Middle frontal gyrus (tissue), 1 donor: ENCODE data around the gene ABCG1.

Experiments
- DNase-seq: peaks from one replicate; pipeline ENCODE4 v3.0.0-alpha.2; 2015; ENCODE audit warnings: low spot score; ENCODE audit errors: extremely low spot score

ABCG1 gene

DNA sequence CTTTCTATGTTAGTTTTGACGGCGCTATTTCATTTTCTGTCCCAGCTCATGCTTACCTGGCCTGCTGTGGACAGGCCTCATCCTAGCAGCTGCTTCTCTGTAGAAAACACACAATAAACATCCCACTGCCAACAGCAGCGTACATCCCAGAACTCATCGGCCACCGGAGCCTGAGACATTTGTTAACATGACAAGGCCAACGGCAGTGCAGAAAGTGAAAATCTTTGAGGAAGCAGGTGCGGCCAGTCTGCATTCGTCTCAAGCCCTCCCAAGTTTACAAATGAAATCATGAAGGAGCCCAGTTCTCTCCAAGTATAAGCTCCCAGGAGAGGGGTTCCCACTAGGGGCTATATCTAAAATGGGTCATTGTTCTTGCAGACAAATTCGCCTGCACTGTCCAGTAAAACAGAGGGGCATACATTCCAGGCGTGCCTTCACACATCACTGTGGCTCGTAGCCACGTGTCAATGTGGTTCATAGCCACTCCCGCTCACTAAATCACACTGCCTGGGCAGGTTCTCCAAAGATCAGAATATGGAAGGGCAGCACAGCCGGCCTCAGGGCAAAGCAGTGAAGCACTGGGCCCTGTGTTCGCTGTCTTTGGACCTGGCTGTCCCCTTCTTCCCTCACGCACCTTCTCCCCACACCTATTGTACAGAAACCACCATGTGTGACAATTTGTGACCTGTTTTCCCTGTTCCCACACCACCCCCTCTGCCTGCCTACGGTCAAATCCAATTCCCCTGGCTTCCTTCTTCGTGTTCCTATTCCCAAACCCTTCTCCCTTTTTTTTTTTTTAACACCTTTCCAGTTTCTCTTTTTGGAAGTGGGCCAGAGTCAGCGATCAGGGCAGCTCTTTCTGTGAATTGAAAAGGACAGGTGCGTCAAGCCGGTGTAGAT, 27.0 kb upstream of the ABCG1 start:
- DNase-seq = no peak

DNA sequence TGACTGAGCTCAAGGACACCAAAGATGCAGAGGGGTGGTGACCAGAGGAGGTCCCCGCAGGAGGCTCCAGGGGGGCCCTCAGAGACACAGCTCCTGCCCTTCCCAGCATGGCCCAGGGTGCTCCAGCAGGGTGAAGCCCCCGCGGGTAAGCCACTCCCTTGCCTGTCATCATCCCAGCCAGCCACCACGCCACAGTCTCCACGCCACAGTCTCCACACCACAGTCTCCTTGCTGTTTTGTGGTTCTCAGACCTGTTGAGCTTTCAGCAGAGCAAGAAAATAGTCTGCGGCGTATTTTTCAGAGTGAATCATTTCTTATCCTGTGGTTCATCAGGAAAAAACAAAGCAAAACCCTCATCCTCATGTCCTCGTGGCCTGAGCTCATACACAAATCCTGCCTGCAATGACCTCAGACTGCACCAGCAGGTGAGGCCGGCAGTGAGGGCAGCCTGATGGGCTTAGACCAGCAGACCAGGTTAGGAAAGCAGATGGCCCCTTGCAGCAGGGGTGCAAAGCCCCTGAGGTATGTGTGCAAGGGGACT, 25.7 kb upstream of the ABCG1 start:
- no peak for DNase-seq

DNA sequence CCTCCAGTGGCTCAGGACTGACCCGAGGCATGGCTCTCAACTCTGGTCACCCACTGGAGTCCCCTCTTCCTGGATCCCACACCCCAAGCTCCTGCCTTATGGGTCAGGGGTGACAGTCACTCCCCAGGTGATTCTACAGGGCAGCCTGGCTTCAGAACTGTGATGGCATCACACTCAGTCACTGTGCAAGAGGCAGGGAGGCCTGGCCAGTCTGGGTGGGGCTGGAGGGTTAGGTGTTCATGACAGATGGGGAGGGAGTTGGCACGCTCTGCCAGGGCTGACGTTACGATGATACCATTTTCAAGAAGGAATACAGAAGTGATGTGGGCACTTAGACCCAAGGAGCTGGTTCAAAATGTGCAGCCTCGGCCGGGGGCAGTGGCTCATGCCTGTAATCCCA, 25.2 kb upstream of the ABCG1 start:
- DNase-seq = no peak

DNA sequence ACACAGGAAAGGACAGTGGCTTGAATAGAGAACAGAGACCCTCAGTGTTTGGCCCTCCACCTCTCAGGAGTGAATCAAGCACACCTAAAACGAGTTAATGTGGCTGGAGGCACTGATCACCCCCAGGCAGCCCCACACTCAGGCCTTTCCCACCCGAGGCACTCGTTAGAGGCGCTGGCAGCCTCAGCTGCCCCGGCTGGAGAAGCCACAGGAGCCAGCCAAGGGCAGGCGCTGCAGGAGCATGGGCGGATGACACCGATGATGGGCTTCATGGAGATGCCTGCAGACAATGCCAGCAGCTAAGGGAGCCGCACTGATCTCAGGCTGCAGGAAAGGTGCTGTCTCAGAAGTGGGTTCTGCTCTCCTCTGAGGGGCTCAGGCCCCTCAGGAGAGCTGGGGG, 24.1 kb upstream of the ABCG1 start:
- DNase-seq = no peak

DNA sequence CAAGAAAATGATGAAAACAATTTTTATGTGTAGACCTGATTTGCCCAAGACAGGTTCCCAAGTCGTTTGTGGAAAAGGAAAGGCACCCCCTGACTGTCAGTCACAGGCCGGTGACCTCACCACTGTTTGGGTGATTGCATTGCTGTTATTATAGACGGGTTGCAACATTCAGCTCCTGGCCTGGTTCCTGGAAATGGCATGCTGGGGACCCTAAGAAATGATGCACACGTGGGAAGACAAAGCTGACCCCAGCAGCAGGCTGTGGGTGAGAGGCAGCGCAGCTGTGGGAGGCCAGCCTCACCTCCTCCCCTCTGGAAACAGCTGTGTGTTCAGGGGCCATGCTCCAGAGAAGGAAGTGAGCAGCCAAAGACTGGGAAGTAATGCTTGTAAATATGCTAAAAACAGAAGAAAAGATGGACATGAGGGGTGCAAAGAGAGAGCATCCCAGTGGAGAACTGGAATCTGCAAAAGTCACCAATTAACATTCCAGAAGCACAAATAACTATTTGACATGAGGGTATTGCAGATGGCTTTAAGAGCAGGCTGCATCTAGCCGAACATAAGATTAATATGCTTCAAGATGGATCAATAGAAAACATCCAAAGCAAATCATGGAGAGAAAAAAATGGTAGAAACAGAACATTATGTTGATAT, 23.4 kb upstream of the ABCG1 start:
- no peak for DNase-seq

DNA sequence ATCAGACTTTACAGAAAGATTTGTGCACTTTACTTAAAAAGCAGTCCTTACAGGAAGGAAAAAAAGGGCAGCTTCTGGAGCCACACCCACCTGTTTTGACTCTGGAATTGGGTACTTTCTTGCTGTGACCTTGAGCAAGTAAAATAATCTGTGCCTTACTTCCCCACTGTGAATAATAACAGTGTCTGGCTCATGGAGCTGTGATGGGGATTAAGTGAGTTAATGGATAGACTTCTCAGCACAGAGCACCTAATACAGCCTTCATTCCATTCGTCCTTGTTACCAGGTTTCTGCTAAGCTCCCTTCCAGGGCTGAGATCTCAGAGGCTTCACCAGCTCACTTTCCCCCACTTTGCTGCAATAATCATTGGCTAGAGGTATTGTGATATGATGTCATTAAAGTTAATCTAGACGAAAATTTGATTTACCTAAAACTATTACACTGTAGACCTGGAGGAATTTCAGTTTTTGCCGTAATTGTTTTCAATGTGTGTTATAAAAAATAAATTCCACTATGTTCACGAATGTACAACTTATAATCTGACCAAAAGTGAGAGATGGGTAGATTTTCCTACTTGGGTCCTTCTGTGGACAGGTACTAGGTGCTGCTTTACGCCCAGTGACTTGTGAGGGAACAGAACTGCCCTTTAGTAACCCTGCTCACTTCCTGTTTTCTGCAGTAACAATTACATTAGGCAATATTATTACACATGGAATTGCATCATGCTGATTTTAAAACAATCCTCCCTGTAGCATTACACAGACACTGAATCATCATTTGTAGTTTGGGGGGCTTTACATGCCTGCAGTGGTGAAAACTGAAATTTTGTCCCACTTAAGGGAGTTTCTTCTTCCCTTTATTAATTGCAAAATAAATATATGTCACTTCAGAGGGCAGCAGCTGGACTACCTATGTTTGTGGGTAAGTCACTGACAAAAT, 19.7 kb upstream of the ABCG1 start:
- no peak for DNase-seq

DNA sequence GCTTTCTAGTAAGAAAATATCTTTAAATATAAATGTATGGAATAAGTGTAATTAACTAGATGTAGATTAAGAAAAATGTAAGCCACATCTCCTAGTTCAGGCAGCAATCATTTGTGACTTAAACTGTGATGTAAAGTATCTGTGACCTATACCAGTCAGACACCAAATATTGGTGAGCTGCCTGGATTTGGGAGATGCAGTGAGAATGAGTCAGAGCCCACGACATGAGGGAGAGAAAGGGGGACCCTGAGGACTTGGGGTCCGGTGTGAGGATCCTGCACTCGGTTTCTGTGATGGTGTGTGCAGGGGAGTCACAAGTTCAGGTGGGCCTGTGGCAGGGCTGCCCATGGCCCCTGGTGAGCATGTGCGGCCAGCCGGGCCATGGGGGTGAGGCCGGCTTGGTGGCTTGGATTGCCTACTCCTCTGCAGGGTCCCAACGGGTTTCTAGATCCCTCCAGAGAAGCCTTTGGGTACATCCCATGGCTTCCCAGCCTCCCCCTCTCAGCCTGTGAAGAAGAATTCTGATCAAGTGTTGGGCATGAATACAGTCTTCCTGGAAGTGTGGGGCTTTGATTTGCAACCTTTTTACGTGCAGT, 19.0 kb upstream of the ABCG1 start:
- DNase-seq = no peak

DNA sequence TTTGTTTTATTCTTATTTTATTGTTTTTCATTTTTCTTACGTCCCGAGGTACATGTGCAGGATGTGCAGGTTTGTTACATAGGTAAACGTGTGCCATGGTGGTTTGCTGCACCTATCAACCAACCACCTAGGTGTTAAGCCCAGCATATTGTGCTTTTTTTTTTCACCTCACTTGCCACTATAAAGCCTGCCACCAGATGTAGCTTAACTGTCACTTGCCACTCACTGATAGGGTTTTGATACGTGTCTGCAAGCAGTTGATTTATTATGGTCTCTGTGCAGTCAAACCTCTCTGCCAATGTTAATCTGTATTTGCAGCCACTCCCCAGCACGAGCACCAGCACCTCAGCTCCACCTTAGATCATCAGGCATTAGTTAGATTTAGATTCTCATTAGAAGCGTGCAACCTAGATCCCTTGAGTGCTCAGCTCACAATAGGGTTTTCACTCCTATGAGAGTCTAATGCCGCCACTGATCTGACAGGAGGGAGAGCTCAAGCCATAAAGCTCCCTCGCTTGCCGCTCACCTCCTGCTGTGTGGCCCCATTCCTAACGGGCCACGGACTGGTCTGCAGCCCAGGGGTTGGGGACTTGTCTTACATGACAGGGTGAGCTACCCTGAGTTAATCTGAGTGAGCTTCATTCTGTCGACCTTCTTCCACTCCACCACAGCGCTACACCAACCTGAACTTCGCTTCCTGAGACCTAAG, 17.9 kb upstream of the ABCG1 start:
- no peak for DNase-seq

DNA sequence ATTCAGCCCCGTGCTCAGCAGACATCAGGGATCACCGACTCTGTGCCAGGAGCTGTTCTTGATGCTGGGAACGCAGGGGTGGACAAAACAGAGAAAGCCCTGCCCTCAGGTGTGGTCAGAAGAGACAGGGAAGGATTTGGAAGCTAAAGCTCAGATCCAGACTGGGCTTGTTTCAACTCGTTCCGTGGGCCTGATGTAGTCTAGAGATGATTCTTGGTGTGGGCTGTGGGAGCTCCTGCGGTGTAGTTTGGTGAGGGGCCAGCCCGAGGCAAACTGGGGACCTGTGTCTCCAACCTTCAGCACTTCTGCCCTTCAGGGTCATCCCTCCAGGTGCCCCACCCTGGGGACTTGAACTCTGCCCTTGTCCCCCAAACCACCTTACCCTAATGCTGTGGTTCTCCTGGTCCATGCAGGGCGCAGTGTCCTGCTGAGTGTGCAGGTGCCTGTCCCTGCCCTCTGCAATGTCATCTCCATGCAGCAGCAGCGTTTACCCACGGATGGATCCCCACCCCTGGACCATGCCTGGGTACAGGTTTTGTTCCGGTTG, 17.3 kb upstream of the ABCG1 start:
- no peak for DNase-seq

DNA sequence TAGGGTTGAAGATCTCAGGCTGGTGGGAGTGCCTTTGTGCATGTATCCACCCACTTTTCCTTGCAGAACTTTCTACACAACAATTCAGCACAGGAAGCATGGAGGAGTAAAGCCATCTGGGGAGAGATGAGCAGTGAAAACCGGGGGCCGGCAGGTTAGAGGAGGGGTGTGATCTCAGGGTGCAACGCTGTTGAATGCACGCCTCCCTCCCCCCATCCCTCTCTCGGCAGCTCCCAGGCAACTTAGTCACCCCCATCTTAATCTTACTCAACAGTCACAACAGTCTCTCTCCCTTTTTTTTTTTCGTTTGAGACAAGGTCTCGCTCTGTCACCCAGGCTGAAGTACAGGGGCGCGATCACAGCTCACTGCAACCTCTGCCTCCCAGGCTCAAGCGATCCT, 16.6 kb upstream of the ABCG1 start:
- no peak for DNase-seq

DNA sequence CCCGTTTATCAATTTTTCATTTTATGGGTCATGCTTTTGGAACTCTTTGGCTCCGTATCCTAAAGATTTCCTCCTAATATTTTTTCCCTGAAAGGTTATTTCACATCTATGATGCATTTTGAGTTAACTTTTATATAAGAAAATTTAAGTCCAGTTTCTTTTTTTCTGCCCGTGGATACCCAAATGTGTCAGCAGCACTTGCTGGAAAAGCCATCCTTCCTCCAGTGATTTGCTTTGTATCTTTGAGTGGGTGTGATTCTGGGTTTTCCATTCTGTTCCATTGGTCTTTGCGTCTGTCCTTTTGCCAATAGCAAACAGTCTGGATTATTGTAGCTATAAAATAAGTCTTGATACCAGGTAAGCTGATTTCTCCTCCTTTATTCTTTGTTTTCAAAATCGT, 15.6 kb upstream of the ABCG1 start:
- DNase-seq = no peak

DNA sequence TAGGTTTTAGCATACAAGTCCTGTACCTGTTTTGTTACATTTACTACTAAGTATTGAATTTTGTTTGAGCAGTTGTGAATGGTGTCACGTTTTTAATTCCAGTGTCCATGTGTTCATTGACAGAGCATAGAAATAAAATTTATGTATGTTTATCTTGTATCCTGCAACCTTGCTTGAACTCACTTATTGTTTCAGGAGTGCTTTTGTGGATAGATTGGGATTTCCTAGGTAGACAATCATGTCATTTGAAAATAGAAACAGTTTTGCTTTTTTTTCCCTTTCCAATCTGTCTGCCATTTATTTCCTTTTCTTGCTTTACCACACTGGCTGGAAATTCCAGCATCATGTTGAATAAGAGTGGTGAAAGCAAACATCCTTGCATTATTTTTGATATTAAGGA, 15.0 kb upstream of the ABCG1 start:
- no peak for DNase-seq

DNA sequence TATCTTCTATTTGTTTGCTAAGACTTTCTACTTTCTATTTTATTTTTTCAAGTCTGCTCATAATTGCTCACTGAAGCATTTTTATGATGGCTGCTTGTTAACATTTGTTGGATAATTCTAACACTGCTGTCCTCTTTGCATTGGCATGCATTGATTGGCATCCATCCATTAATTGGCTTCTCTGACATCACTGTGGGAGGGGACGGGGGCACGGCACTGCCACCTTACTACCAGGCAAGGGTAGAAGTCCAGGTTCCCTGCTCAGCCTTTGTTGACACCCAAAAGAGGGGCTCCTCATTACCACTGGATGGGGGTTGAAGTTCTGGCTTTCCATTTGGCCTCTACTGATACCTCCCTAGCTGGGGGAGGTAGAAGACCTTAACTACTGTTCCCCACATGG, 11.5 kb upstream of the ABCG1 start:
- DNase-seq = no peak

DNA sequence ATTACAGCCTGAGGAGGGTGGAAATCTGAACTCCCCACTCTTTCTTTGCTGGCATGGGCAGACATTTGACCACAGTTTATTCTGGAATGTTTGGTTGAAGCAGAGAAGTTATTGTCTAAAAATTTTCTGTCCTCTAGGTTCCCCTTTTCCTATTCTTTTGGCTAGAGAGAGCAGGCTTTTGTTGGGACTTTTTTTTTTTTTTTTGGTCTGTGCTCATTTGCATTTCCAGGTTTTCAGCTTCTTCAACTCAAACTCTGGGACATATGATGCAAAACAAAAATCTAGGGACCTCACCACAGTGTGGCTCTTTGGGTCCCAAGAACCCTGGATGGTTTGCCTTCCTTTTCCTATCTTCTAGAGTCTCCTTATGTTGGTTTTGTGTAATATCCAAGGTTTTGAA, 10.9 kb upstream of the ABCG1 start:
- DNase-seq = no peak

DNA sequence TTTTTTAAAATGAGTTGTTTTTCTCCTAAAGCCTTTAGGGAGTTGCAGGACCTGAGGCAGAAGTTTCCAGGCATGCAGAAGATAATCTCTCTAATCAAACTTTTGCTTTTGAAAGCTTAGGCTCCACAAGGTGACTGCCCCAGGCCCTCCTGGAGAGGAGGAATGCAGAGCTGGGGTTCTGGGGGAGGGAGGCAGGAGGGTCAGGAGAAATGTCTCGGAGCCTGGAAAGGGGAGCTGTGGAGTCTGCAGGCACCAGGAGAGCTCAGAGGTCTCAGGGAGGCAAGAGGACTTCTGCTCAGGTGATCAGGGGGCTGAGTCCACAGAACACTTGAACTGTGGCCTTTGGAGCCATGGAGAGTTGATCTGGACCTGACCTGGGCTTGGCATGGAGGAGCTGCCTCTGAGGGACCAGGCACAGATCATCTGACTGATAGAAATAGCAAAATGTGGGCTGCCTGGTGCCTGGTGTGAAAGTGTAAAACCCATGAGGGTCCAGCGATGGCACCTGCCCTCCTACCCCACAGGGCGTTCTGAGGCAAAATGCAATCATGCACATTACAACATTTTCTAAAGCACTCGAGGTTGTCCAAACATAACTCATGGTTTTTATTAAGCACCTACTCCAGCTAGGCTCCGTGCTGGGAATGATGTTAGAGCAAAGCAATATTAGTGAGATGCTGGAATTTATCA, 10.0 kb upstream of the ABCG1 start:
- DNase-seq = no peak

DNA sequence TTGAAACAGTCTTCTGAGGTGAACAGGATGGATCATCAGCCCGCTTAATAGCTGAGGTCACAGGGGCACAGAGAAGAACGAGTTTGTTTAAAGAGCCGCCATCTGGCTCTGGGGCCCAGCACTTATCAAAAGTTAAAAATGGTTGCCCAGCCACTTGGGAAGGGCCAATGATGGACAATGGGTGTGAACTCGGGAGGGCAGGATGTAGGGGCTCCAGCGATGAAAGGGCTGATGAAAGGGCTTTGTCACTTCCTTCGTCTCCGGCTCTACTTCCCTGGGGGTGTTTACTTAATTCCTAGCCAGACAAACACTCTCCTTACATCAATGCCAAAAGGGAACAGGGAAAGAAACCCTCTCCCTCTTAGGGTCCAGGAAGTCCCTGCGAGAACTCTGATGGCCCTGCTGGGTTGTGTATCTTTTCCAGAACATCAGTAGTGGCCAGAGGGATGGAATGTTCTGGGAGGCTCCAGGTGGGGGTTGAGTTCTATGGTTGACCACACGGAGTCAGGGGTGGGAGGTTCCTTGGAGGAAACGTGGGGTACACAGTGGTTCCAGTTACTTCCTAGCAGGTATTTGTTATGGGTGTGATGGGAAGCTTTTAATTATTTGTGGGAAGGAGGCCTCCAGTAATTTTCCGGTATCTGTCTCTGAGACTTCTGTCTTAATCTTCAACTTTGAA, 9.0 kb upstream of the ABCG1 start:
- no peak for DNase-seq

DNA sequence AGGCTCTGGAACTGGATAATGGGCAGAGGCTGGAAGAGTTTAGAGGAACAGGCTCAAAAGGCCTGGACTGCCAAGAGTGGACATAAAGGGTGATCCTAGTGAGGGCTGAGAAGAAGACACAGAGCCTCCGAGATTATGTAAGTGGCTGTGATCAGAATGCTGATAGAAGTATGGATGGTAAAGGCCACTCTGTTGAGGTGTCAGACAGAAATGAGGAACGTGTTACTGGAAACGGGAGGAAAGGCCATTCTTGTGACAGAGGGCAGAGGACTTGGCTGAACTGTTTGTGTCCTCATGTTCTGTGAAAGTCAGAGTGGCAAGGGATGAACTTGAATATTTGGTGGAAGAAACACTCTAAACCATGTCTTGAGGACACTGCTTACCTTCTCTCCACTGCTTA, 6.7 kb upstream of the ABCG1 start:
- DNase-seq = no peak

DNA sequence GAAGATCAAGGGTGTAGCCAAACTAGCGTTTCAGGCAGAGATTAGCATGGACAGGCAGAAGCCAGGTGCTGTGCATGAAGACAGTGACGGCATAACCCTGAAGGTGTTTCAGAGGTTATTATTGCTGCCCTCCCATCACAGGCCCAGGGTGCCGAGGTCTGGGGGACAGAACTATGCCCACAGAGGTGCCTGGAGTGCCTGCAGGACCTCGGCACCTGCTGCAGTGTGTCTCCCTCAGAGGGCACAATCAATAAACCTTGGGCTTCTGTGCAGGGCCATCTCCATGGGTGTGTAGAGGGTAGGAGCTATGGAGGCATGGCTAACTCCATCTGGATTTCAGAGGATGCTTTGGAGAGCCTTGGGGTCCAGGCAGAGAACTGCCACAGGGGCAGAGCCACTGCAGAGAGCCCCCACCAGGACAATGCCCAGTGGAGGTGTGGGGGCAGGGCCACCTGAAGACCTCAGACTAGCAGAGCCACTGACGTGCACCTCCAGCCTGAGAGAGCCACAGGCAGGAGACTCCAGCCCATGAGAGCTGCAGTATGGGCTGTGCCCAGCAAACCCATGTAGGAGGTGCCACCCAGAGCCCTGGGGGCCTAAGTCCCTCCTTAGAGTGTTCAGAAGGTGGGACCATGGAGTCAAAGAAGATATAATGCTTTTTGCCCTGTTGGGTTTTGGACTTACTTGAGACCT, 5.7 kb upstream of the ABCG1 start:
- DNase-seq = no peak
